Upper lobe of left lung (tissue), 4 donors: Measurements from ENCODE around the gene SYNE2.

Experiments
- CTCF ChIP-seq, 6 experiments: fragments of 450-650 bp in 4 of 6; fragments of 200-600 bp in 2 of 6; sonication (generic) in 2 of 6; IDR thresholded peaks; one replicate each; pipeline ENCODE4 v1.5.1; 2016 to 2019; ENCODE audit warnings: antibody characterized with exemption in 6 of 6
- POLR2A ChIP-seq, 4 donors: fragments of 450-650 bp; IDR thresholded peaks; one replicate each; pipeline ENCODE4 v1.5.1; 2016 to 2017; ENCODE audit warnings: antibody characterized with exemption in 4 of 4, mild to moderate bottlenecking in 2 of 4

- TF ChIP-seq CTCF (IDR thresholded peaks at IDR 0.05) (no peak), POLR2A (IDR thresholded peaks at IDR 0.05) (no peak)
These were observed 331.4 kb downstream of the SYNE2 start for GRCh38 chr14:64184103-64184729.
